Naive thymus-derived CD4-positive, alpha-beta T cell (primary cell): Measurements from ENCODE around the gene PROB1. TPM values are rescaled to one million over a fixed set of nuclear protein-coding genes. Genes with fewer than 3 reads are reported as not detected.
A peak's percentile ranks its signal among the peaks of the same experiment; 100 is the strongest.

Experiments
- ATAC-seq: fragments of 150-1000 bp; cut with Tn5 transposase; 2 replicates; pipeline ENCODE4 v1.10.0; 2021; ENCODE audit warnings: mild to moderate bottlenecking, moderate library complexity
- CTCF ChIA-PET: fragments of 350-600 bp; sonication (Branson Sonifier 250); formaldehyde crosslinking; loops from one replicate; lab custom pipeline; 2021; ENCODE audit warnings: antibody characterized with exemption; lab: Charles Lee
- POLR2A ChIA-PET: fragments of 350-600 bp; sonication (Branson Sonifier 250); formaldehyde crosslinking; loops from one replicate; lab custom pipeline; 2021; ENCODE audit warnings: antibody characterized with exemption, inconsistent platforms; lab: Charles Lee
- DNase-seq, 9 donors: peaks; one replicate each; pipeline versions ENCODE4 v3.0.0 to v3.0.0-alpha.2; 2020 to 2022; ENCODE audit warnings: mixed read lengths in 1 of 9
- H3K27ac ChIP-seq: one replicate; pipeline ENCODE4 v1.7.0; 2013; ENCODE audit warnings: mild to moderate bottlenecking, low read depth, low read length, moderate library complexity
- H3K27me3 ChIP-seq, 2 donors: one replicate each; pipeline ENCODE4 v1.7.0; 2013; ENCODE audit warnings: low read length in 2 of 2, mild to moderate bottlenecking in 2 of 2, moderate library complexity in 2 of 2; ENCODE audit not compliant: control insufficient read depth in 2 of 2, insufficient read depth in 2 of 2
- H3K36me3 ChIP-seq, 3 experiments: 1 replicate in 2 of 3; 2 replicates in 1 of 3; pipeline ENCODE4 v1.7.0; 2013; ENCODE audit warnings: low read length in 3 of 3, mild to moderate bottlenecking in 3 of 3, moderate library complexity in 1 of 3; ENCODE audit not compliant: insufficient read depth in 3 of 3, control insufficient read depth in 2 of 3
- H3K4me1 ChIP-seq, 2 donors: one replicate each; pipeline ENCODE4 v1.7.0; 2013; ENCODE audit warnings: low read length in 2 of 2, mild to moderate bottlenecking in 2 of 2, moderate library complexity in 1 of 2; ENCODE audit not compliant: control insufficient read depth in 2 of 2, insufficient read depth in 2 of 2
- H3K4me3 ChIP-seq: 2 replicates; pipeline ENCODE4 v1.7.0; 2013; ENCODE audit warnings: mild to moderate bottlenecking, low read length
- H3K9me3 ChIP-seq, 3 experiments: 1 replicate in 2 of 3; 2 replicates in 1 of 3; pipeline ENCODE4 v1.7.0; 2013; ENCODE audit warnings: low read length in 3 of 3; ENCODE audit not compliant: control insufficient read depth in 2 of 3
- H3K27ac Mint-ChIP-seq, 9 donors: one replicate each; pipeline ENCODE4 v1.8.0; 2020 to 2022; ENCODE audit warnings: mixed read lengths in 9 of 9, mild to moderate bottlenecking in 8 of 9, moderate library complexity in 5 of 9, inconsistent platforms in 2 of 9
- H3K27me3 Mint-ChIP-seq, 5 donors: one replicate each; pipeline ENCODE4 v1.8.0; 2021 to 2022; ENCODE audit warnings: mixed read lengths in 5 of 5, mild to moderate bottlenecking in 1 of 5
- H3K36me3 Mint-ChIP-seq, 5 donors: one replicate each; pipeline ENCODE4 v1.8.0; 2020 to 2022; ENCODE audit warnings: mixed read lengths in 5 of 5, mild to moderate bottlenecking in 3 of 5, inconsistent platforms in 1 of 5
- H3K4me1 Mint-ChIP-seq, 7 donors: one replicate each; pipeline ENCODE4 v1.8.0; 2020 to 2022; ENCODE audit warnings: mixed read lengths in 7 of 7, mild to moderate bottlenecking in 3 of 7, inconsistent platforms in 1 of 7
- H3K4me3 Mint-ChIP-seq, 10 donors: one replicate each; pipeline ENCODE4 v1.8.0; 2020 to 2022; ENCODE audit warnings: mild to moderate bottlenecking in 10 of 10, mixed read lengths in 10 of 10, moderate library complexity in 6 of 10, inconsistent platforms in 2 of 10
- H3K9me3 Mint-ChIP-seq, 11 donors: one replicate each; pipeline ENCODE4 v1.8.0; 2020 to 2022; ENCODE audit warnings: mixed read lengths in 11 of 11, mild to moderate bottlenecking in 4 of 11, inconsistent platforms in 1 of 11, moderate library complexity in 1 of 11
- intact Hi-C, 2 donors: fragments of 100-400 bp; cut with micrococcal nuclease; formaldehyde crosslinking; loops; one replicate each; pipeline ENCODE4 v1.15.1; 2023
- polyA plus RNA-seq, 2 donors: library from polyadenylated mRNA; unstranded; fragments of 300-500 nt; fragmentation: Illumina TruSeq; gene quantifications; one replicate each; pipeline ENCODE4 v1.2.3, GENCODE V29; 2021
- total RNA-seq, 6 experiments: library from RNA in 5 of 6; stranded (reverse) in 5 of 6; gene quantifications; 1 replicate in 5 of 6; 2 replicates in 1 of 6; pipeline ENCODE4 v1.2.3 and lab custom pipeline; 2021 to 2026

Gene PROB1
- total and polyA plus RNA-seq, 7 experiments from 2014 or later, result 0.26 to 4.9 (median 0.86) TPM; not detected in 1

DNA sequence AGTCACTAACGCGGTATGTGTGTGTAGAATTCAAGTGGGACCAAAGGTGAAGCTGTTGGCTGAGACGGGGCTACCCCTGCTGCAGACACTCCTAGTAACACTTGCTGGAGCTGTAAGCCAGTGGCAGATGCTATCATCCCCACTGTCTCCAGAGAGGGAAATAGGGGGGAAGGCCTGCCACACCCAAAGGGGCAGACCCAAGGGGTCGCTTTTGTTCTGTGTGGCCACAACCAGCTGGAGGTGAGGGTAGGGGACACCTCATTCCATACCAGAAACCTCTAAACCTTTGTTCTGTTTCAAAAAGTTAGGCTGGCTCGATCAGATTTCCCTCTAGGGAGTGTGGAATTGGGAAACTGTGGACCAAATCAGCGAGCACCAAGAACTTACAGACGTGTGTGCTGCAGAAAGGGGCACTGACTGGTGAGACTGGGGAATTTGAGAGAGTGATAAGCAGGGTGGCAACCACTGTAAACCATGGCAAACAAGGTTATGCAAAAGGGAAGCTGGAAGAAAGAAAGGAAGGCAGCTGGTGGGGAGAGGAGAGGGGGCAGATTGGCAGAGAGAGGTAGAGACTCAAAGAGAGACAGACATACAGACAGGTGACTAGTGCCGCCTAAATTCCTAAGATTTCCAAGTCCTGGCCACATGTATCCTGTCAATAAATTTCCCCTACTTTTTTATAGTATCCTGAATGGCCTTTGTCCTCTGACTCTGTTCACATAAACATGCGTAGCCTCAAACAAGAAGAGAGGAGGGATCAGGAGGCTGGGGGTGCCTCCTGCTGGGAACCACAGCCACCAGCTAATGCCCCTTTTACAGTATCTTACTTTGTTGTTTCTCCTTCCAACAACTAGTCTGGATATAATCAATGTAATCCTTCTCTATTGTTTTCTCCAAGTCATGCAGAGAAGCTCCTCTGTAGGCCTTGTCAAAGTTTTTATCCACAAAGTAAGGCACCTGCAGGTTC is 24.6 kb upstream of the PROB1 start:
- DNase-seq, result no peak
- ATAC-seq, result no peak
- H3K9me3 ChIP-seq, result no peaks in the 10 kb centered on the region
- Mint-ChIP-seq H3K4me1 (peaks cover 4 to 64% (median 23%) of the 10 kb centered on the region in 7 donors), H3K4me3 (no peak overlapping the region), H3K36me3 (peaks cover 0 to 32% (median 19%) of the 10 kb centered on the region in 5 donors), H3K27ac (peak overlapping the region in 1 of 9 donors; percentile 61), H3K9me3 (no peaks in the 10 kb centered on the region), H3K27me3 (no peaks in the 10 kb centered on the region)
- H3K4me1 ChIP-seq, result peaks cover 3 to 15% of the 10 kb centered on the region in 2 donors
- H3K4me3 ChIP-seq, result no peak overlapping the region
- ChIA-PET POLR2A (interaction anchor here (0.6 to 9.4 kb wide), 6 partner anchors 8 to 95 kb away, joined by 4 to 102 read pairs (median 7); partner anchors contain the start of genes DNAJC18 and SPATA24), CTCF (interaction anchor here (0.6 to 9.5 kb wide), 11 partner anchors 8 to 214 kb away, joined by 3 to 310 read pairs (median 3); partner anchors contain the start of gene DNAJC18)
- H3K36me3 ChIP-seq, result peaks cover 0 to 16% (median 0%) of the 10 kb centered on the region in 3 experiments
- H3K27me3 ChIP-seq, result no peaks in the 10 kb centered on the region
- intact Hi-C loops, result loop anchor here in 1 of 2 donors (5.0 kb wide), 3 partner anchors 143 to 213 kb away; partner anchors contain the start of gene UBE2D2
- no peak overlapping the region for H3K27ac ChIP-seq

DNA sequence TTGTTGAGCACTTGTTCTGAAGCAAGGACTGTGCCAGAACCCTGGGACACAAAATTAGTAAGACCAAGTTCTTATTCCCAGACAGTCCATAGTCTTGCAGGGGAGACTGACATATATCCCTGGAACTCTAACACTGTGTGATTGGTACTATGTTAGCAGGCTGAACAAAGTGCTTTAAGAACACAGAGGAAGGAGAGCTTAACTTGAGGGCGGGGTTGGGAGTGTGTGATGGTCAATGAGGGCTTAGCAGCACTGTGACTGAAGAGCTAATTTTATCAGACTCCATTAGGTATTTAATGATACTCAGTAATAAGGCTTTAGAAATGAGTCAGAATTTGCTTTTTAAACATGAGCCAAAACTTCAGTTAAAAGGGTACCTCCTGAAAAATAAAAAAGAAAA is 23.9 kb upstream of the PROB1 start:
- intact Hi-C loops, result no loop called here
- peak overlapping the region in 2 of 9 donors; percentile 13 to 46 for H3K27ac Mint-ChIP-seq

GRCh38 chr5:139417214-139417613 is 22.3 kb upstream of the PROB1 start:
- intact Hi-C loops, result no loop called here
- Mint-ChIP-seq H3K36me3 (peaks cover 0 to 25% (median 12%) of the 10 kb centered on the region in 5 donors), H3K27me3 (no peaks in the 10 kb centered on the region), H3K4me3 (no peak overlapping the region), H3K9me3 (no peaks in the 10 kb centered on the region), H3K27ac (peak overlapping the region in 1 of 9 donors; percentile 82), H3K4me1 (peaks cover 2 to 78% (median 26%) of the 10 kb centered on the region in 7 donors)
- POLR2A ChIA-PET, result interaction anchor here (2.3 to 9.4 kb wide), 2 partner anchors 13 to 97 kb away, joined by 9 to 102 read pairs; partner anchors contain the start of gene SPATA24
- Histone ChIP-seq H3K9me3 (no peaks in the 10 kb centered on the region), H3K4me1 (peaks cover 0 to 17% of the 10 kb centered on the region in 2 donors), H3K36me3 (peaks cover 0 to 13% (median 0%) of the 10 kb centered on the region in 3 experiments), H3K27ac (no peak overlapping the region), H3K27me3 (no peaks in the 10 kb centered on the region), H3K4me3 (no peak overlapping the region)
- no peak for DNase-seq
- CTCF ChIA-PET, result interaction anchor here (0.8 to 9.5 kb wide), 2 partner anchors 65 to 97 kb away, joined by 3 to 310 read pairs; partner anchors contain the start of gene STING1
- no peak for ATAC-seq

More for the DNA sequence above, 23.9 kb upstream of the PROB1 start:
- POLR2A ChIA-PET, result interaction anchor here (0.7 to 9.4 kb wide), 6 partner anchors 15 to 95 kb away, joined by 3 to 102 read pairs (median 5); partner anchors contain the start of genes DNAJC18 and SPATA24
- Histone ChIP-seq H3K4me1 (peaks cover 3 to 21% of the 10 kb centered on the region in 2 donors), H3K27me3 (no peaks in the 10 kb centered on the region), H3K27ac (no peak overlapping the region), H3K36me3 (peaks cover 0 to 13% (median 0%) of the 10 kb centered on the region in 3 experiments), H3K4me3 (no peak overlapping the region), H3K9me3 (no peaks in the 10 kb centered on the region)
- Mint-ChIP-seq H3K36me3 (peaks cover 0 to 30% (median 17%) of the 10 kb centered on the region in 5 donors), H3K9me3 (no peaks in the 10 kb centered on the region), H3K4me3 (no peak overlapping the region), H3K4me1 (peaks cover 6 to 68% (median 27%) of the 10 kb centered on the region in 7 donors), H3K27me3 (no peaks in the 10 kb centered on the region)
- no peak for DNase-seq
- CTCF ChIA-PET, result interaction anchor here (0.9 to 9.5 kb wide), 3 partner anchors 96 to 215 kb away, joined by 3 to 310 read pairs (median 6); no protein-coding TSS in a partner anchor
- ATAC-seq, result no peak

DNA sequence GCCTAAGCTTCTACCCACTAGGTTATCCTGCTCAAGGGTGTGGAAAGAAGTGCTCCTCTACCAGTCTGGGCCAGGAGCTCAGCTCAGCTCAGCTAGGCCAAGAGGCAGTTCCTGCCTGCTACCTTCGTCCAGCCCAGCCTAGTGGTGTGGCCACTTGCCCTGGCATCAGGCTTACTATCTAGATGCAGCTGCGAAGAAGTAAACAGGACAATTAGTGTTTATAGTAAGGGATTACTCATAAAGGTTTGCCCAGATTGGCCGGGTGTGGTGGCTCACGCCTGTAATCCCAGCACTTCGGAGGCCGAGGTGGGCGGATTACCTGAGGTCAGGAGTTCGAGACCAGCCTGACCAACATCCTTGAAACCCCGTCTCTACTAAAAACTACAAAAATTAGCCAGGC is 21.7 kb upstream of the PROB1 start:
- ChIA-PET CTCF (interaction anchor here (0.8 kb wide), 2 partner anchors 65 to 97 kb away, joined by 3 to 5 read pairs; partner anchors contain the start of gene STING1), POLR2A (interaction anchor here (0.6 to 0.9 kb wide), 2 partner anchors 13 to 48 kb away, joined by 3 to 4 read pairs; partner anchors contain the start of gene SPATA24)
- Histone ChIP-seq H3K9me3 (no peaks in the 10 kb centered on the region), H3K36me3 (peaks cover 0 to 13% (median 0%) of the 10 kb centered on the region in 3 experiments), H3K27ac (no peak overlapping the region), H3K4me3 (no peak overlapping the region), H3K27me3 (no peaks in the 10 kb centered on the region), H3K4me1 (peaks cover 0 to 17% of the 10 kb centered on the region in 2 donors)
- Mint-ChIP-seq H3K4me1 (peaks cover 2 to 75% (median 25%) of the 10 kb centered on the region in 7 donors), H3K36me3 (peaks cover 0 to 23% (median 11%) of the 10 kb centered on the region in 5 donors), H3K4me3 (no peak overlapping the region), H3K27me3 (no peaks in the 10 kb centered on the region), H3K9me3 (no peaks in the 10 kb centered on the region), H3K27ac (peak overlapping the region in 1 of 9 donors; percentile 82)
- intact Hi-C loops, result no loop called here
- ATAC-seq (no peak), DNase-seq (no peak)

DNA sequence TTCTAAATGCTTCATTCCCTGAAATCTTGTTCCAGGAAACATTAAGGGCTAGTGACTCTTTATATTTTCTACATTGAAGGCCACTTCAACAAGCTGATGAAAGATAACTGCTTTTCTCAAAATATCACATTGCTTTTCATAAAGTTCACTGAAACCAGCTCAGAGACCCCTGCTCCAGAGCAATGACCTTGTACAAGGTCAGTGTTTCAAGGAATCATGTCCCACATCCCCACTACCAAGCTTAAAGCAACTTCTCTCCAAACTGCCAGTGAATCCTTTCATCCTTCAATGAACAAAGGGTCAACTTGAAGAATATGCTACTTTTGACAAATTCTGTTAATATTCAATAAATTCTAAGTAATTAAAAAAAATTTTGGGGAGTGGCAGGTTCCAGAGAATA is 21.0 kb upstream of the PROB1 start:
- no peak for ATAC-seq
- intact Hi-C loops, result loop anchor here in 1 of 2 donors (2.0 kb wide), 1 partner anchor 43 kb away; no protein-coding TSS in a partner anchor
- no peak overlapping the region for H3K4me3 ChIP-seq
- peak overlapping the region in 1 of 10 donors; percentile 83 for H3K4me3 Mint-ChIP-seq
- ChIA-PET POLR2A (interaction anchor here (0.9 kb wide), 2 partner anchors 12 to 95 kb away, joined by 4 read pairs; partner anchors contain the start of gene SPATA24), CTCF (no interaction called here)
- H3K36me3 Mint-ChIP-seq, result peaks cover 0 to 21% (median 13%) of the 10 kb centered on the region in 5 donors
- H3K27ac ChIP-seq, result no peak overlapping the region
- peaks cover 0 to 13% (median 0%) of the 10 kb centered on the region in 3 experiments for H3K36me3 ChIP-seq
- no peaks in the 10 kb centered on the region for H3K9me3 ChIP-seq
- H3K4me1 ChIP-seq, result peaks cover 0 to 17% of the 10 kb centered on the region in 2 donors
- H3K9me3 Mint-ChIP-seq, result no peaks in the 10 kb centered on the region
- H3K27me3 Mint-ChIP-seq, result no peaks in the 10 kb centered on the region
- peak overlapping the region in 1 of 9 donors; percentile 93 for H3K27ac Mint-ChIP-seq
- DNase-seq, result no peak
- no peaks in the 10 kb centered on the region for H3K27me3 ChIP-seq
- H3K4me1 Mint-ChIP-seq, result peaks cover 2 to 73% (median 25%) of the 10 kb centered on the region in 7 donors
